Activated CD8-positive, alpha-beta memory T cell treated with anti-CD3 and anti-CD28 coated beads, Interleukin-2, amount 10 ng/mL, durations not matched to agents 7 days and 5 days (primary cell): Measurements from ENCODE around the gene CTPS1. TPM values are rescaled to one million over a fixed set of nuclear protein-coding genes. Genes with fewer than 3 reads are reported as not detected.

Experiments used
- ATAC-seq: fragments of 150-1000 bp; cut with Tn5 transposase; one replicate; pipeline ENCODE4 v1.10.0; 2021; ENCODE audit warnings: moderate library complexity
- CTCF ChIA-PET: fragments of 350-600 bp; sonication (Branson Sonifier 250); formaldehyde crosslinking; loops from one replicate; lab custom pipeline; 2021; ENCODE audit warnings: antibody characterized with exemption; lab: Charles Lee
- DNase-seq: peaks from one replicate; pipeline ENCODE4 v3.0.0-alpha.2; 2020
- H3K27ac Mint-ChIP-seq: one replicate; pipeline ENCODE4 v1.8.0; 2021; ENCODE audit warnings: mild to moderate bottlenecking, mixed read lengths
- H3K27me3 Mint-ChIP-seq: one replicate; pipeline ENCODE4 v1.8.0; 2021; ENCODE audit warnings: mixed read lengths
- H3K36me3 Mint-ChIP-seq: one replicate; pipeline ENCODE4 v1.8.0; 2021; ENCODE audit warnings: mild to moderate bottlenecking, mixed read lengths
- H3K4me1 Mint-ChIP-seq: one replicate; pipeline ENCODE4 v1.8.0; 2021; ENCODE audit warnings: mixed read lengths
- H3K4me3 Mint-ChIP-seq: one replicate; pipeline ENCODE4 v1.8.0; 2021; ENCODE audit warnings: mild to moderate bottlenecking, moderate library complexity, mixed read lengths
- H3K9me3 Mint-ChIP-seq: one replicate; pipeline ENCODE4 v1.8.0; 2022; ENCODE audit warnings: low read depth, mixed read lengths
- total RNA-seq, 2 experiments: library from RNA; stranded (reverse); gene quantifications; one replicate each; pipeline ENCODE4 v1.2.3, GENCODE V29; 2021

The CTPS1 gene
- total RNA-seq, 2 experiments from 2014 or later = 77.1 to 94.1 TPM

- Mint-ChIP-seq H3K4me1 (peaks cover 32% of the 10 kb centered on the region), H3K27ac (no peak overlapping the region), H3K27me3 (no peaks in the 10 kb centered on the region), H3K36me3 (peaks cover 77% of the 10 kb centered on the region), H3K9me3 (no peaks in the 10 kb centered on the region), H3K4me3 (no peak overlapping the region)
- DNase-seq (no peak), ATAC-seq (no peak)
- CTCF ChIA-PET = interaction anchor here (3.1 kb wide), 1 partner anchor 9 kb away, joined by 8 read pairs; no protein-coding TSS in a partner anchor
Measured at GRCh38 chr1:40986328-40986783, 6.9 kb downstream of the CTPS1 start.

GRCh38 chr1:40986956-40987355 lies 7.5 kb downstream of the CTPS1 start:
- Mint-ChIP-seq H3K27ac (no peak overlapping the region), H3K9me3 (no peaks in the 10 kb centered on the region), H3K36me3 (peaks cover 82% of the 10 kb centered on the region), H3K27me3 (no peaks in the 10 kb centered on the region), H3K4me1 (peaks cover 28% of the 10 kb centered on the region), H3K4me3 (no peak overlapping the region)
- DNase-seq (no peak), ATAC-seq (no peak)
- CTCF ChIA-PET = interaction anchor here (3.1 kb wide), 1 partner anchor 8 kb away, joined by 8 read pairs; no protein-coding TSS in a partner anchor

DNA sequence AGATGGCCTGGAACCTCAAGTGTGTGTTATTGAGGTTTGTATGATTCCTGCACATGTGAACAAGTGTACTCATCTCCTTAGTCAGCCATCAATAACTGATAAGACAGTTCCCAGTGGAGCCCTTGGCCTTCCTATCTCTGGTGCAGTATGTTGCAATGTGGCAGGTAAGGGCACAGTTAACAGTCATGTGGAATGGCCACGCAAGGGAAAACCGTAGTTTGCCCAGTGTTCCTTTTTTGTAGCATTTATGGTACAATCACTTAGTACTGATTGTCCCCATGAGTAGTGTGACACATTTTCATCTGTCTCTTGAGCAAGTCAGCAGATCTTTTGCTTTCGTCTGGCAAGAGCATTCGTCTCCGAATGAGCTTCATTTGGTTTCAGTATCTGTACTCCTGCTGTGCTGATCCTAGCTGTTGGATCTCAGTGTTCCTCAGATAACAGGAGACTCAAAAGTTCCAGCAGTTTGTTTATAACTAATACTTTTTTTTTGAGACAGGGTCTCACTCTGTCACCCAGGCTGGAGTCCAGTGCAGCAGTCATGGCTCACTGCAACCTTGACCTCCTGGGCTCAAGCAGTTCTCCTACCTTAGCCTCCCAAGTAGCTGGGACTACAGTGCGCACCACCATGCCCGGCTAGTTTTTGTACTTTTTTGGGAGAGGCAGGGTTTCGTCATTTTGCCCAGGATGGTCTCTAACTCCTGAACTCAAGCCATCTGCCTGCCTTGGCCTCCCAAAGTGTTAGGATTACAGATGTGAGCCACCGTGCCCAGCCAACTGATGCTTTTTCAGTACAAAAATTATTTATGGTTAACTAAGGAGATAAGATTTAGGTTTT lies 8.2 kb downstream of the CTPS1 start:
- Mint-ChIP-seq H3K4me1 (peaks cover 21% of the 10 kb centered on the region), H3K27ac (no peak overlapping the region), H3K27me3 (no peaks in the 10 kb centered on the region), H3K9me3 (no peaks in the 10 kb centered on the region), H3K36me3 (peaks cover 85% of the 10 kb centered on the region), H3K4me3 (no peak overlapping the region)
- CTCF ChIA-PET = no interaction called here
- no peak for ATAC-seq
- no peak for DNase-seq

- DNase-seq = no peak
- Mint-ChIP-seq H3K27ac (no peak overlapping the region), H3K27me3 (no peaks in the 10 kb centered on the region), H3K4me3 (no peak overlapping the region), H3K4me1 (peaks cover 15% of the 10 kb centered on the region), H3K36me3 (peaks cover 83% of the 10 kb centered on the region), H3K9me3 (no peaks in the 10 kb centered on the region)
- CTCF ChIA-PET = no interaction called here
- no peak for ATAC-seq
Measured at GRCh38 chr1:40988280-40988679, 8.8 kb downstream of the CTPS1 start.

- peaks cover 9% of the 10 kb centered on the region for H3K4me1 Mint-ChIP-seq
- DNase-seq (no peak), ATAC-seq (no peak)
- CTCF ChIA-PET = no interaction called here
- no peaks in the 10 kb centered on the region for H3K27me3 Mint-ChIP-seq
- H3K27ac Mint-ChIP-seq = no peak overlapping the region
- no peak overlapping the region for H3K4me3 Mint-ChIP-seq
- H3K9me3 Mint-ChIP-seq = no peaks in the 10 kb centered on the region
- peaks cover 79% of the 10 kb centered on the region for H3K36me3 Mint-ChIP-seq
Measured at GRCh38 chr1:40989066-40989465, 9.6 kb downstream of the CTPS1 start.

DNA sequence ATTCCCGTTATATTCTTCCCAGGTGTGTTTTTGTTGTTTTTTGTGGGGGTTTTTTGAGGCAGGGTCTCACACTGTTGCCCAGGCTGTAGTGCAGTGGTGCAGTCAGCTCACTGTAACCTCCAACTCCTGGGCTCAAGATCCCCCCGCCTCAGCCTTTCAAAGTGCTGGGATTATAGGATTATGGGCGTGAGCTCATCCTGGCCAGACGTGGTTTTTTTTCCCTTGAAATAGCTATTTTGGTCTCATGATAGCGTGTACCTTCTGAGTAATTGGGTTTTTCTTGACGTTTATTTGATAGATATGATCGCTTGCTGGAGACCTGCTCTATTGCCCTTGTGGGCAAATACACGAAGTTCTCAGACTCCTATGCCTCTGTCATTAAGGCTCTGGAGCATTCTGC lies 17.6 kb downstream of the CTPS1 start:
- Mint-ChIP-seq H3K4me1 (peaks cover 5% of the 10 kb centered on the region), H3K4me3 (no peak overlapping the region), H3K27ac (no peak overlapping the region), H3K27me3 (no peaks in the 10 kb centered on the region), H3K36me3 (peaks cover 53% of the 10 kb centered on the region), H3K9me3 (no peaks in the 10 kb centered on the region)
- CTCF ChIA-PET = no interaction called here
- no peak for ATAC-seq
- DNase-seq = no peak

DNA sequence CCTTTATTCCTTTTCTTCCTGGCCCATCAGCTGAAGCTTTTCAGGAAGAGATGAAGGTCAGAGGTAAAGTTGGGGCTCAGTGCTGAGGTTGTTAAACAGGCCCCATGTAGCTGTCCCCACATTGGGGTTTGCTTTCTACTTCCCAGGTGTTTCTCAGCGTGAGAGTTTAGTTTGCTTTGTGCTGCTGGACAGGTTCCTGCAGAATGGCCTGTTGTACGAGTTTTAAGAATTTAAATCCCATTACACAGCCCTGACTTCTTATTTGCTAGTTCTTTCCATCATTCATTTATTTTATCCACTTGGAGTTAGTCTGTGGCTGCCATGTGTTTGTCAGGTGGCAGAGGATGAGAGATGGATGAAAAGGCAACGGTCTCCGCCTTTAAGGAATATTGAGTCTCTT lies 19.2 kb downstream of the CTPS1 start:
- ATAC-seq (no peak), DNase-seq (no peak)
- peaks cover 63% of the 10 kb centered on the region for H3K36me3 Mint-ChIP-seq
- CTCF ChIA-PET = no interaction called here
- H3K4me1 Mint-ChIP-seq = peaks cover 21% of the 10 kb centered on the region
- H3K27ac Mint-ChIP-seq = no peak overlapping the region
- no peak overlapping the region for H3K4me3 Mint-ChIP-seq
- H3K9me3 Mint-ChIP-seq = no peaks in the 10 kb centered on the region
- H3K27me3 Mint-ChIP-seq = no peaks in the 10 kb centered on the region

DNA sequence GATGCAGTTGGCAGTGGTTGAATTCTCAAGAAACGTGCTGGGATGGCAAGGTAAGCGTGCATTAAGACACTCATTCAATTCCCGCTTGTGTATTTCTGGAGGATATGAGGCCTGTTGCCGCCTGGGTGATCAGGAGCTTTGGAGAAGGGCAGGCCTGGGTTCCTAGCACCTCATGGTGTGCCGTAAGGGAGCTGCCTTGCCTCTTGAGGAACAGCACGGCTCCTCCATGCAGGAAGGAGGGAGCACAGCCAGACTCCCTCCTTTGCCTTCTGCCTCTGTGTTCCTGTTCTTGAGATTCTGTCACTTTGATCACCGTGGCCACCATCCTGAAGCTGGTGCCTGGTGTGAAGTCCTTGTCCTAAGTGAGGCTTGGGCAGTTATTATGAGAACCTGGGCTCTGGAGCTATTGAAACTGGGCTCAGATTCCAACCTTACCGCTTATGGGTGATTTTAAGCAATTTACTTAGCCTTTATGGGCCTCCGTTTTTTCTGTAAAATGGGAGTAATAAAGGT lies 23.7 kb downstream of the CTPS1 start:
- Mint-ChIP-seq H3K36me3 (peaks cover 69% of the 10 kb centered on the region), H3K9me3 (no peaks in the 10 kb centered on the region), H3K4me1 (peaks cover 25% of the 10 kb centered on the region), H3K27me3 (no peaks in the 10 kb centered on the region), H3K27ac (peak overlapping the region; percentile 59), H3K4me3 (no peak overlapping the region)
- DNase-seq (no peak), ATAC-seq (no peak)
- CTCF ChIA-PET = interaction anchor here (0.7 to 3.1 kb wide), 10 partner anchors 10 to 332 kb away, joined by 3 to 12 read pairs (median 4); partner anchors contain the start of genes CITED4 and CTPS1

- Mint-ChIP-seq H3K4me3 (no peak overlapping the region), H3K27ac (peak overlapping the region; percentile 59), H3K36me3 (peaks cover 70% of the 10 kb centered on the region), H3K27me3 (no peaks in the 10 kb centered on the region), H3K9me3 (no peaks in the 10 kb centered on the region), H3K4me1 (peaks cover 25% of the 10 kb centered on the region)
- CTCF ChIA-PET = interaction anchor here (0.7 to 3.1 kb wide), 10 partner anchors 11 to 333 kb away, joined by 3 to 12 read pairs (median 4); partner anchors contain the start of genes CITED4 and CTPS1
- peak; percentile 99 for ATAC-seq
- DNase-seq = peak; percentile 94
Measured at GRCh38 chr1:41003640-41004220, 24.2 kb downstream of the CTPS1 start.

- peaks cover 23% of the 10 kb centered on the region for H3K4me1 Mint-ChIP-seq
- no peaks in the 10 kb centered on the region for H3K27me3 Mint-ChIP-seq
- DNase-seq (no peak), ATAC-seq (no peak)
- no peak overlapping the region for H3K4me3 Mint-ChIP-seq
- H3K9me3 Mint-ChIP-seq = no peaks in the 10 kb centered on the region
- no peak overlapping the region for H3K27ac Mint-ChIP-seq
- CTCF ChIA-PET = no interaction called here
- H3K36me3 Mint-ChIP-seq = peaks cover 70% of the 10 kb centered on the region
Measured at GRCh38 chr1:41005876-41006275, 26.4 kb downstream of the CTPS1 start.

GRCh38 chr1:41006942-41007865 lies 27.7 kb downstream of the CTPS1 start:
- H3K9me3 Mint-ChIP-seq = no peaks in the 10 kb centered on the region
- no peaks in the 10 kb centered on the region for H3K27me3 Mint-ChIP-seq
- DNase-seq (no peak), ATAC-seq (no peak)
- peaks cover 19% of the 10 kb centered on the region for H3K4me1 Mint-ChIP-seq
- H3K36me3 Mint-ChIP-seq = peaks cover 73% of the 10 kb centered on the region
- CTCF ChIA-PET = interaction anchor here (0.6 kb wide), 1 partner anchor 212 kb away, joined by 5 read pairs; no protein-coding TSS in a partner anchor
- peak overlapping the region; percentile 33 for H3K27ac Mint-ChIP-seq
- no peak overlapping the region for H3K4me3 Mint-ChIP-seq

- CTCF ChIA-PET = interaction anchor here (1.1 kb wide), 1 partner anchor 20 kb away, joined by 3 read pairs; no protein-coding TSS in a partner anchor
- Mint-ChIP-seq H3K27me3 (no peaks in the 10 kb centered on the region), H3K4me3 (no peak overlapping the region), H3K27ac (no peak overlapping the region), H3K36me3 (peaks cover 59% of the 10 kb centered on the region), H3K9me3 (no peaks in the 10 kb centered on the region), H3K4me1 (peaks cover 2% of the 10 kb centered on the region)
- no peak for ATAC-seq
- no peak for DNase-seq
Measured at GRCh38 chr1:41009466-41009865, 30.0 kb downstream of the CTPS1 start.

- Mint-ChIP-seq H3K36me3 (peaks cover 60% of the 10 kb centered on the region), H3K27ac (no peak overlapping the region), H3K9me3 (no peaks in the 10 kb centered on the region), H3K4me3 (no peak overlapping the region), H3K27me3 (no peaks in the 10 kb centered on the region), H3K4me1 (peaks cover 2% of the 10 kb centered on the region)
- DNase-seq (no peak), ATAC-seq (no peak)
- CTCF ChIA-PET = no interaction called here
Measured at GRCh38 chr1:41010345-41010744, 30.8 kb downstream of the CTPS1 start.
